HCT116 (cell line): ENCODE data around the gene DLG5. TPM values are rescaled to one million over a fixed set of nuclear protein-coding genes. Genes with fewer than 3 reads are reported as not detected.

Source experiments
- ATAC-seq: fragments of 200-7000 bp; cut with Tn5 transposase; 2 replicates; pipeline ENCODE4 v1.9.1; 2020; ENCODE audit warnings: mild to moderate bottlenecking, moderate library complexity
- BruUV-seq: library from RNA; stranded (reverse); fragments of 400-500 nt; replicated peaks from 2 replicates; lab custom pipeline; 2021; lab: Mats Ljungman, UMichigan
- CTCF ChIA-PET: fragments of 300-600 bp; sonication (Branson Sonifier 250); formaldehyde crosslinking; loops from one replicate; lab custom pipeline; 2021; ENCODE audit warnings: antibody characterized with exemption; lab: Charles Lee
- POLR2A ChIA-PET: fragments of 300-600, 350-600 bp; sonication (Branson Sonifier 250); formaldehyde crosslinking; loops from one replicate; lab custom pipeline; 2021; ENCODE audit warnings: antibody characterized with exemption; lab: Charles Lee
- RAD21 ChIA-PET, 2 experiments: fragments of 300-600 bp; sonication (Branson Sonifier 250); formaldehyde crosslinking; loops; one replicate each; lab custom pipeline; 2023; ENCODE audit warnings: low total read pairs in 2 of 2; ENCODE audit not compliant: uncharacterized antibody in 2 of 2, unreplicated experiment in 2 of 2, low non-redundant PET in 1 of 2; lab: Charles Lee
- DNase-seq: peaks from one replicate; pipeline ENCODE4 v3.0.0-alpha.2; 2010; ENCODE audit warnings: low read depth, low spot score
- H2AFZ ChIP-seq: fragments of 200-600 bp; shearing (Covaris generic), sonication (generic); 2 replicates; pipeline ENCODE4 v1.6.1; 2017; ENCODE audit warnings: low read depth, mixed run types, mixed read lengths, antibody characterized with exemption, low read length; ENCODE audit not compliant: poor library complexity, severe bottlenecking
- H3K27ac ChIP-seq: 2 replicates; pipeline ENCODE4 v1.5.1; 2012; ENCODE audit warnings: low read depth, low read length
- H3K27me3 ChIP-seq: fragments of 200-600 bp; sonication (generic); 2 replicates; pipeline ENCODE4 v1.6.1; 2016; ENCODE audit warnings: mixed run types, low read length, mixed read lengths; ENCODE audit not compliant: insufficient read depth
- H3K36me3 ChIP-seq, 2 experiments: fragments of 200-500 bp in 1 of 2; fragments of 200-600 bp in 1 of 2; sonication (Bioruptor generic) in 1 of 2; sonication (generic) in 1 of 2; 2 replicates each; pipeline versions ENCODE4 v1.5.1 to v1.6.1; 2014 to 2016; ENCODE audit warnings: low read length in 2 of 2, inconsistent platforms in 1 of 2, mixed read lengths in 1 of 2, mixed run types in 1 of 2; ENCODE audit not compliant: insufficient read depth in 2 of 2, control insufficient read depth in 1 of 2
- H3K4me1 ChIP-seq, 2 experiments: fragments of 200-600 bp in 1 of 2; sonication (generic) in 1 of 2; 2 replicates each; pipeline versions ENCODE4 v1.5.1 to v1.6.1; 2012 to 2017; ENCODE audit warnings: low read length in 2 of 2, inconsistent platforms in 1 of 2, mild to moderate bottlenecking in 1 of 2, mixed read lengths in 1 of 2, mixed run types in 1 of 2, moderate library complexity in 1 of 2; ENCODE audit not compliant: insufficient read depth in 2 of 2, control insufficient read depth in 1 of 2
- H3K4me2 ChIP-seq: fragments of 200-600 bp; sonication (generic); 2 replicates; pipeline ENCODE4 v1.6.1; 2017; ENCODE audit warnings: mixed run types, low read length, mixed read lengths
- H3K4me3 ChIP-seq, 2 experiments: fragments of 200-600 bp in 1 of 2; sonication (generic) in 1 of 2; replicated peaks in 1 of 2; 2 replicates each; pipeline ENCODE4 v1.5.1; 2011 to 2016; ENCODE audit warnings: low read length in 2 of 2, control low read depth in 1 of 2, low read depth in 1 of 2, mild to moderate bottlenecking in 1 of 2, mixed read lengths in 1 of 2, mixed run types in 1 of 2
- H3K79me2 ChIP-seq: fragments of 200-600 bp; sonication (generic); 2 replicates; pipeline ENCODE4 v1.6.1; 2017; ENCODE audit warnings: mild to moderate bottlenecking, mixed run types, low read length, moderate library complexity, mixed read lengths; ENCODE audit not compliant: insufficient read depth
- H3K9ac ChIP-seq: fragments of 200-600 bp; sonication (generic); 2 replicates; pipeline ENCODE4 v1.6.1; 2016; ENCODE audit warnings: low read length, mixed read lengths
- H3K9me2 ChIP-seq: fragments of 200-600 bp; sonication (generic), shearing (Covaris generic); 2 replicates; pipeline ENCODE4 v1.6.1; 2017; ENCODE audit warnings: mixed run types, mild to moderate bottlenecking, moderate library complexity; ENCODE audit not compliant: insufficient read depth
- H3K9me3 ChIP-seq, 2 experiments: fragments of 200-500 bp in 1 of 2; fragments of 200-600 bp in 1 of 2; sonication (Bioruptor generic) in 1 of 2; sonication (generic) in 1 of 2; 2 replicates each; pipeline ENCODE4 v1.6.1; 2014 to 2017; ENCODE audit warnings: low read length in 2 of 2, mixed read lengths in 2 of 2, inconsistent platforms in 1 of 2, low read depth in 1 of 2, mild to moderate bottlenecking in 1 of 2, mixed run types in 1 of 2, moderate library complexity in 1 of 2; ENCODE audit not compliant: control insufficient read depth in 1 of 2, insufficient read depth in 1 of 2
- H4K20me1 ChIP-seq: fragments of 200-600 bp; sonication (generic), shearing (Covaris generic); 2 replicates; pipeline ENCODE4 v1.6.1; 2017; ENCODE audit warnings: mixed run types, mild to moderate bottlenecking, moderate library complexity; ENCODE audit not compliant: insufficient read depth
- ATF3 ChIP-seq: IDR thresholded peaks from 2 replicates; pipeline ENCODE4 v1.6.1; 2012
- CBX3 ChIP-seq: IDR thresholded peaks from 2 replicates; pipeline ENCODE4 v1.6.1; 2012; ENCODE audit warnings: low read depth
- CEBPB ChIP-seq: IDR thresholded peaks from 2 replicates; pipeline ENCODE4 v1.6.1; 2012; ENCODE audit warnings: low read depth
- CTCF ChIP-seq, 3 experiments: fragments of 200-600 bp in 1 of 3; sonication (generic) in 1 of 3; IDR thresholded peaks in 2 of 3; conservative IDR thresholded peaks in 1 of 3; 2 replicates each; pipeline ENCODE4 v1.5.1; 2012 to 2017; ENCODE audit warnings: low read depth in 2 of 3, low read length in 2 of 3, antibody characterized with exemption in 1 of 3, borderline replicate concordance in 1 of 3, control low read depth in 1 of 3, mild to moderate bottlenecking in 1 of 3, mixed read lengths in 1 of 3, mixed run types in 1 of 3, moderate library complexity in 1 of 3; ENCODE audit not compliant: insufficient read depth in 1 of 3
- EGR1 ChIP-seq: IDR thresholded peaks from 2 replicates; pipeline ENCODE4 v1.6.1; 2012; ENCODE audit warnings: low read depth
- EZH2 ChIP-seq: fragments of 200-600 bp; sonication (generic); IDR thresholded peaks from 2 replicates; pipeline ENCODE4 v1.6.1; 2017; ENCODE audit warnings: antibody characterized with exemption, mixed run types
- EZH2phosphoT487 ChIP-seq: fragments of 200-600 bp; IDR thresholded peaks from 2 replicates; pipeline ENCODE4 v1.6.1; 2018; ENCODE audit warnings: antibody characterized with exemption, borderline replicate concordance
- FOSL1 ChIP-seq: IDR thresholded peaks from 2 replicates; pipeline ENCODE4 v1.6.1; 2012; ENCODE audit warnings: low read depth
- JUND ChIP-seq: IDR thresholded peaks from 2 replicates; pipeline ENCODE4 v1.6.1; 2012
- POLR2A ChIP-seq: IDR thresholded peaks from 2 replicates; pipeline ENCODE4 v1.7.0; 2011; ENCODE audit warnings: borderline replicate concordance; ENCODE audit not compliant: insufficient read depth, insufficient read length; ENCODE audit errors: extremely low read depth
- POLR2AphosphoS5 ChIP-seq: IDR thresholded peaks from 2 replicates; pipeline ENCODE4 v1.6.1; 2011; ENCODE audit warnings: mild to moderate bottlenecking, low read depth, low read length, moderate library complexity
- REST ChIP-seq: IDR thresholded peaks from 2 replicates; pipeline ENCODE4 v1.6.1; 2012; ENCODE audit warnings: low read depth
- SP1 ChIP-seq: IDR thresholded peaks from 2 replicates; pipeline ENCODE4 v1.6.1; 2012; ENCODE audit warnings: low read depth
- SRF ChIP-seq: IDR thresholded peaks from 2 replicates; pipeline ENCODE4 v1.6.1; 2012; ENCODE audit warnings: low read depth
- TCF7L2 ChIP-seq: IDR thresholded peaks from 2 replicates; pipeline ENCODE4 v1.7.0; 2011; ENCODE audit warnings: borderline replicate concordance, inconsistent platforms; ENCODE audit not compliant: insufficient read depth, insufficient read length; ENCODE audit errors: extremely low read depth
- YY1 ChIP-seq: IDR thresholded peaks from 2 replicates; pipeline ENCODE4 v1.6.1; 2011; ENCODE audit warnings: low read length, low read depth, moderate library complexity, mild to moderate bottlenecking; ENCODE audit not compliant: insufficient replicate concordance; ENCODE audit errors: extremely low read depth
- ZBTB33 ChIP-seq: IDR thresholded peaks from 2 replicates; pipeline ENCODE4 v1.6.1; 2011; ENCODE audit warnings: mild to moderate bottlenecking, low read length, moderate library complexity; ENCODE audit not compliant: insufficient replicate concordance; ENCODE audit errors: extremely low read depth
- ZFX ChIP-seq: fragments of 450-650 bp; IDR thresholded peaks from 2 replicates; pipeline ENCODE4 v1.6.1; 2017
- ZNF274 ChIP-seq: fragments of 200-500 bp; sonication (Bioruptor generic); IDR thresholded peaks from 2 replicates; pipeline ENCODE4 v1.6.1; 2014; ENCODE audit warnings: mild to moderate bottlenecking, low read depth, low read length, inconsistent platforms
- intact Hi-C: fragments of 100-400 bp; cut with micrococcal nuclease; formaldehyde crosslinking; loops from 2 replicates; pipeline ENCODE4 v1.10.0; 2022
- total RNA-seq: library from RNA; stranded (reverse); gene quantifications from one replicate; pipeline ENCODE4 v1.2.1, GENCODE V29; 2021; ENCODE audit not compliant: unreplicated experiment

Gene DLG5
- total RNA-seq, 1 experiment from 2014 or later: 44.8 TPM

GRCh38 chr10:77962350-77963146, 36.0 kb upstream of the DLG5 start:
- Histone ChIP-seq H3K27me3 (no peaks in the 10 kb centered on the region), H3K9me2 (no peaks in the 10 kb centered on the region), H3K4me1 (peaks cover 0 to 10% of the 10 kb centered on the region in 2 experiments; a peak in 2 of 4 replicates), H3K4me2 (no peak overlapping the region), H3K36me3 (no peaks in the 10 kb centered on the region), H2AFZ (no peak overlapping the region), H3K27ac (no peak overlapping the region), H4K20me1 (no peaks in the 10 kb centered on the region), H3K79me2 (no peaks in the 10 kb centered on the region), H3K9ac (no peak overlapping the region), H3K9me3 (peaks cover 6 to 9% of the 10 kb centered on the region in 2 experiments; a peak in 1 of 4 replicates), H3K4me3 (no peak overlapping the region)
- POLR2A ChIA-PET: no interaction called here
- no peak for DNase-seq
- no TSS peak for BruUV-seq
- intact Hi-C loops: no loop called here
- RAD21 ChIA-PET: no interaction called here
- CTCF ChIA-PET: no interaction called here
- ATAC-seq: no peak
- no peak for TF ChIP-seq REST
- no peak for TF ChIP-seq TCF7L2
- no peak for TF ChIP-seq JUND
- no peak for TF ChIP-seq CEBPB
- TF ChIP-seq SP1: no peak
- no peak for TF ChIP-seq EZH2phosphoT487
- no peak for TF ChIP-seq CBX3
- TF ChIP-seq POLR2A: no peak
- no peak for TF ChIP-seq YY1
- no peak for TF ChIP-seq FOSL1
- no peak for TF ChIP-seq CTCF (IDR thresholded peaks at IDR 0.05 in 2 of 3, conservative IDR thresholded peaks at IDR 0.05 in 1 of 3; ENCODE audit: borderline replicate concordance in 1 of 3, insufficient read depth in 1 of 3, low read depth in 2 of 3, low read length in 2 of 3)
- TF ChIP-seq EGR1: no peak
- TF ChIP-seq ATF3: no peak
- no peak for TF ChIP-seq ZBTB33
- no peak for TF ChIP-seq POLR2AphosphoS5
- no peak for TF ChIP-seq ZNF274
- no peak for TF ChIP-seq SRF
- no peak for TF ChIP-seq ZFX
- no peak for TF ChIP-seq EZH2
